Activated CD4-positive, alpha-beta T cell treated with anti-CD3 and anti-CD28 coated beads, Interleukin-2, Interleukin-4, amounts not matched to agents 100 ng/mL and 50 ng/mL, durations not matched to agents 16 hours and 8 hours (primary cell): ENCODE results near the gene EME2.

Experiments used
- DNase-seq: peaks from one replicate; pipeline ENCODE4 v3.0.0-alpha.2; 2020; ENCODE audit warnings: low spot score

EME2 gene

GRCh38 chr16:1778200-1779179 lies 5.9 kb downstream of the EME2 start:
- no peak for DNase-seq

GRCh38 chr16:1779234-1779701 lies 6.7 kb downstream of the EME2 start:
- no peak for DNase-seq

GRCh38 chr16:1779741-1780676 lies 7.4 kb downstream of the EME2 start:
- no peak for DNase-seq

GRCh38 chr16:1780677-1781072 lies 8.1 kb downstream of the EME2 start:
- DNase-seq, result no peak

- DNase-seq, result no peak
These were observed 8.6 kb downstream of the EME2 start for GRCh38 chr16:1781254-1781653.

GRCh38 chr16:1781758-1782407 lies 9.3 kb downstream of the EME2 start:
- DNase-seq, result no peak

GRCh38 chr16:1782408-1783264 lies 10.0 kb downstream of the EME2 start, which contains the start of the genes NUBP2 and SPSB3:
Gene NUBP2 (plus strand): TSS chr16:1782960. CDS start chr16:1783021, 61 bp downstream.
Gene SPSB3 (minus strand): TSS chr16:1782571. CDS start chr16:1781483, 1,088 bp downstream.
- peak; percentile 100 for DNase-seq

- no peak for DNase-seq
These were observed 12.6 kb downstream of the EME2 start for GRCh38 chr16:1784977-1785845.

GRCh38 chr16:1785846-1786170 lies 13.2 kb downstream of the EME2 start:
- no peak for DNase-seq

- DNase-seq, result no peak
These were observed 13.8 kb downstream of the EME2 start for GRCh38 chr16:1786242-1787055.

GRCh38 chr16:1787056-1787321 lies 14.4 kb downstream of the EME2 start:
- DNase-seq, result no peak

GRCh38 chr16:1787322-1788094 lies 14.9 kb downstream of the EME2 start:
- DNase-seq, result no peak

- DNase-seq, result no peak
These were observed 15.6 kb downstream of the EME2 start for GRCh38 chr16:1788095-1788707.

GRCh38 chr16:1788708-1789100 lies 16.1 kb downstream of the EME2 start:
- DNase-seq, result no peak

- no peak for DNase-seq
These were observed 17.0 kb downstream of the EME2 start for GRCh38 chr16:1789643-1790045.

- DNase-seq, result no peak
These were observed 17.6 kb downstream of the EME2 start for GRCh38 chr16:1790261-1790610.

GRCh38 chr16:1790611-1791255 lies 18.1 kb downstream of the EME2 start:
- no peak for DNase-seq
